GM12874 (cell line): Measurements from ENCODE around the gene OR1F1.

Experiments used
- TF ChIP-seq, protein P1 (sequence below): IDR thresholded peaks from 2 replicates; pipeline ENCODE4 v1.5.1; 2011; ENCODE audit warnings: low read depth, mild to moderate bottlenecking, control low read depth, low read length, moderate library complexity; ENCODE audit not compliant: insufficient read depth

Gene OR1F1

GRCh38 chr16:3155181-3155580, 32.8 kb upstream of the OR1F1 start:
- TF ChIP-seq, protein P1, sequence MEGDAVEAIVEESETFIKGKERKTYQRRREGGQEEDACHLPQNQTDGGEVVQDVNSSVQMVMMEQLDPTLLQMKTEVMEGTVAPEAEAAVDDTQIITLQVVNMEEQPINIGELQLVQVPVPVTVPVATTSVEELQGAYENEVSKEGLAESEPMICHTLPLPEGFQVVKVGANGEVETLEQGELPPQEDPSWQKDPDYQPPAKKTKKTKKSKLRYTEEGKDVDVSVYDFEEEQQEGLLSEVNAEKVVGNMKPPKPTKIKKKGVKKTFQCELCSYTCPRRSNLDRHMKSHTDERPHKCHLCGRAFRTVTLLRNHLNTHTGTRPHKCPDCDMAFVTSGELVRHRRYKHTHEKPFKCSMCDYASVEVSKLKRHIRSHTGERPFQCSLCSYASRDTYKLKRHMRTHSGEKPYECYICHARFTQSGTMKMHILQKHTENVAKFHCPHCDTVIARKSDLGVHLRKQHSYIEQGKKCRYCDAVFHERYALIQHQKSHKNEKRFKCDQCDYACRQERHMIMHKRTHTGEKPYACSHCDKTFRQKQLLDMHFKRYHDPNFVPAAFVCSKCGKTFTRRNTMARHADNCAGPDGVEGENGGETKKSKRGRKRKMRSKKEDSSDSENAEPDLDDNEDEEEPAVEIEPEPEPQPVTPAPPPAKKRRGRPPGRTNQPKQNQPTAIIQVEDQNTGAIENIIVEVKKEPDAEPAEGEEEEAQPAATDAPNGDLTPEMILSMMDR, result no peak

- TF ChIP-seq, protein P1, result no peak
These were observed 32.0 kb upstream of the OR1F1 start for GRCh38 chr16:3155972-3156371.

DNA sequence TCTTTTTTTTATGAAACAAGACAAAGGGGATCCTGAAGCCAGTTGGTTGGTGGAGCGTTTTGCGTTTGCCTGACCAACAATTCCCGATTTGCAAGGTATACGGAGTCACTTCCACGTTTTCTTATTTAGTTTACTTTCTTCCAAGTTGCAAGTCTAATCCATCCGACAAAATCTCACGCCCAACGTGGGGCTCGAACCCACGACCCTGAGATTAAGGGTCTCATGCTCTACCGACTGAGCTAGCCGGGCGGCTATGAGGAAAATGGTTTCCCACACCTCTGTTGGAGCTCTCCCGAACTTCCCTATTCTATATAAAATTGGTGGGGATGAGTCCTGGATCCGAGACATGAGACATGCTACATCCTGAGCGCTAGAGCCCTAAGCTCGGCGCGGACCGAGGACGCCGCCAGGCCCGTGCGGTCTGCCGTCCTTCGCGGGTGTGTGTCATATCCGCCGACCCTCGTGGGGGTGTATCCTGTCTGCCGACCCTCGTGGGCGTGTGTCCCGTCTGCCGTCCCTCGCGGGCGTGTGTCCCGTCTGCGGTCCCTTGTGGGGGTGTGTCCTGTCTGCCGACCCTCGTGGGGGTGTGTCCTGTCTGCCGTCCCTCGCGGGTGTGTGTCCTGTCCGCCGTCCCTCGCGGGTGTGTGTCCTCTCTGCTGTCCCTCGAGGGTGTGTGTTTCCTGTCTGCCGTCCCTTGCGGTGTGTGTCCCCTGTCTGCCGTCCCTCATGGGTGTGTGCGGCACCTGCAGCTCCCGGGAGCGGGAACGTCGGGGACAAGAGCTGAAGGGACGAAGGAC, 30.6 kb upstream of the OR1F1 start:
- TF ChIP-seq, protein P1, result no peak

DNA sequence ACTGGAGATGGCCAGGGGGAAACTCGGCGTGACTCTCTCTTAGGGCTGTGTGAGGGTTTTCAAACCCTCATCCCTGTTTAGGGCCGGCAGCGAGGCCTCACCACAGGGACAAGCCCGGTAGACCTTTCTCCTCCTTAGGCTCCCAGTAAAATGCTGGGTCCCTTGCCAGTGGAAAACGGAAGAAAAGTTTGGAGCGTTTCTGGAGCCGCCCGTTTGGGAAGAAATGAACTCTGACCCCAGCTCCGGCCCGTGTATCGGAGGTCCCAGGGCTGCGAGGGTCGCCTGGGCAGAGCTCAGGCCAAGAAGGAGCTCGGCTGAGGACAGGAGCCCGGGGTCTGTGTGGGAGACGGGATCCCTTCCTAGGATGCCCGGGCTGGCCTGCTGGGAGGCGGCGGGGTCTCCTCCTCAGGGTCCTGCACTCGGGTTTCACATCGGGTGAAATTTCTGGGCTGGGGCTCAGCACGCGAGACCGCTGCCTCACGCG, 29.9 kb upstream of the OR1F1 start:
- TF ChIP-seq, protein P1, result no peak

DNA sequence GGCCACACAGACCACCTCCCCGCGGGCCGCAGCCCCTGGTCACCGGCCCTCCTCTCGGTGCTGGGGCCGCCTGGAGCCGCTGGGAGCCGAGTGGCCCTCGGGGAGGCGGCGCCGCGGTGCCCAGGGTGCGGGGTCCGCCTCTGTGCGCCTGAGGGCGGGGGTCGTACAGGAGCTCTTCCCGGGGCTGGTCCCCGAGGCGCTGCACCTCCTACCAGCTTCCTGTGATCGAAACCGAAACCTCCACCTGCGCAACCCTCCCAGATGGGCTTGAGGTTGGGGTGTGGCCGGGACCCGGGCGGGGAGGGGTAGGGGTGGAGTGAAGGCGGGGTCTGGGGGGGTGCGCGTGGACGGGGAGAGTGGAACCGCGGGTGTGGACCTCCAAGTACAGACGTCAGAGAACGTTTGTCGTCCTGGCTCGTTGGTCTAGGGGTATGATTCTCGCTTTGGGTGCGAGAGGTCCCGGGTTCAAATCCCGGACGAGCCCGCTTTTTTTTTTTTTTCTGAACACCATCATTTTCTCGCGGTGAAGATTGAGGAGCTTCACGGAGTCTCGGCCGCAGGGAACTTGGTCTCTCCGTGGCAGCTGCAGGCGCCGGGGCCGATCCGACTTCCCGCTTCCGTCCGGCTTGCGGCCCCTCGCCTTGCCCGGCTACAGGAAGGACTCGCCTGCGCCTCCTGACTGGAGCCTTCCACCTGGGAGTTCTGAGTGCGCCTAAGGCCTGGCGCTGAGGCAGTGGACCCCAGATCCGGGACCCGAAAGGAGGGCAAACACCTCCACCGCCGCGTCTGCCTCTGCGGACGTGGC, 29.3 kb upstream of the OR1F1 start:
- TF ChIP-seq, protein P1, result no peak

- TF ChIP-seq, protein P1, result no peak
These were observed 26.6 kb upstream of the OR1F1 start for GRCh38 chr16:3161235-3162018.
